ENCODE results near the gene FBXL14.

GRCh38 chr12:1642513-1642912 lies 48.1 kb upstream of the FBXL14 start:
- TF ChIP-seq, protein P1, sequence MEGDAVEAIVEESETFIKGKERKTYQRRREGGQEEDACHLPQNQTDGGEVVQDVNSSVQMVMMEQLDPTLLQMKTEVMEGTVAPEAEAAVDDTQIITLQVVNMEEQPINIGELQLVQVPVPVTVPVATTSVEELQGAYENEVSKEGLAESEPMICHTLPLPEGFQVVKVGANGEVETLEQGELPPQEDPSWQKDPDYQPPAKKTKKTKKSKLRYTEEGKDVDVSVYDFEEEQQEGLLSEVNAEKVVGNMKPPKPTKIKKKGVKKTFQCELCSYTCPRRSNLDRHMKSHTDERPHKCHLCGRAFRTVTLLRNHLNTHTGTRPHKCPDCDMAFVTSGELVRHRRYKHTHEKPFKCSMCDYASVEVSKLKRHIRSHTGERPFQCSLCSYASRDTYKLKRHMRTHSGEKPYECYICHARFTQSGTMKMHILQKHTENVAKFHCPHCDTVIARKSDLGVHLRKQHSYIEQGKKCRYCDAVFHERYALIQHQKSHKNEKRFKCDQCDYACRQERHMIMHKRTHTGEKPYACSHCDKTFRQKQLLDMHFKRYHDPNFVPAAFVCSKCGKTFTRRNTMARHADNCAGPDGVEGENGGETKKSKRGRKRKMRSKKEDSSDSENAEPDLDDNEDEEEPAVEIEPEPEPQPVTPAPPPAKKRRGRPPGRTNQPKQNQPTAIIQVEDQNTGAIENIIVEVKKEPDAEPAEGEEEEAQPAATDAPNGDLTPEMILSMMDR (conservative IDR thresholded peaks at IDR 0.05; ENCODE audit: low read depth, low read length): no peak
- TF ChIP-seq EZH2 (IDR thresholded peaks at IDR 0.05; ENCODE audit: low read length, unreplicated experiment) (no peak), EZH2phosphoT487 (IDR thresholded peaks at IDR 0.05; ENCODE audit: borderline replicate concordance, low read length) (no peak)
